Activated CD8-positive, alpha-beta memory T cell treated with anti-CD3 and anti-CD28 coated beads for 1 hour (primary cell): Measurements from ENCODE around the gene LDHAL6B.

Experiments used
- DNase-seq, 2 donors: peaks; one replicate each; pipeline ENCODE4 v3.0.0-alpha.2; 2020; ENCODE audit warnings: low read depth in 1 of 2; ENCODE audit errors: extremely low read depth in 1 of 2

Gene LDHAL6B

GRCh38 chr15:59249816-59250215 lies 43.2 kb downstream of the LDHAL6B start:
- no peak for DNase-seq

GRCh38 chr15:59250249-59250648 lies 43.6 kb downstream of the LDHAL6B start:
- no peak for DNase-seq

- no peak for DNase-seq
Observed at GRCh38 chr15:59251001-59251845, 44.6 kb downstream of the LDHAL6B start.

- DNase-seq = no peak
Observed at GRCh38 chr15:59252137-59252536, 45.5 kb downstream of the LDHAL6B start.

- no peak for DNase-seq
Observed at GRCh38 chr15:59255680-59256336, 49.2 kb downstream of the LDHAL6B start.

GRCh38 chr15:59256482-59256881 lies 49.8 kb downstream of the LDHAL6B start:
- DNase-seq = no peak

- DNase-seq = no peak
Observed at GRCh38 chr15:59257140-59257539, 50.5 kb downstream of the LDHAL6B start.
